ENCODE results near the gene SH3GL1. TPM values are rescaled to one million over a fixed set of nuclear protein-coding genes. Genes with fewer than 3 reads are reported as not detected.

SH3GL1 gene
- total RNA-seq, 1 donor from 2014 or later: 101 TPM

DNA sequence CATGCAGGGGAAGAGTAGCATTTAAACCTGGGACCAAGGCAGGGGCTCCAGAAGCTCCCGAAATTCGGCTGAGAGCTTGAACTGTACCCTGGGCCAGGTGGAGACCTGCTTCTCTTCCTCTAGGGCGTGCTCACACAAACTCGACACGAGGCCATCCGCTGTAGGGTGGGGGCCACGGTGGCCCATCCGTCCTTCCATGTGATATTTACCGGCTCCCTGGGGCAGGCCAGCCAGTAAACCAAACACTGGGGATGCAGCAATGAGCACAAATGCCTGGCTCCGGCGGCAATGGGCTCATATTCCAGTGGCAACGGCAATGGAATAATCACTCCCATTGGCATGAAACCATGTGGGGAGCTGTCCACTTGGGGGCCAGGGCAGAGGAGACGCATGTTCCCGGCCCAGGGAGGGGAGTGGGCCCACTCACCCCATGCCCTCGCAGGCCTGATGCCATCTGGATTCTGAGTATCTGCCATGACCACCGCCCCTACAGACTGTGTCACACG, 10.8 kb downstream of the SH3GL1 start:
- Mint-ChIP-seq H3K36me3 (ENCODE audit: low read depth, unreplicated experiment) (peaks cover 12% of the 10 kb centered on the region), H3K4me3 (ENCODE audit: unreplicated experiment) (no peak overlapping the region), H3K9me3 (ENCODE audit: unreplicated experiment) (no peaks in the 10 kb centered on the region), H3K27me3 (ENCODE audit: low read depth, unreplicated experiment) (no peaks in the 10 kb centered on the region), H3K4me1 (ENCODE audit: low read depth, unreplicated experiment) (peaks cover 60% of the 10 kb centered on the region), H3K27ac (ENCODE audit: unreplicated experiment) (no peak overlapping the region)
- Histone ChIP-seq H2AFZ (ENCODE audit: low read depth, low read length) (no peak overlapping the region), H3K9ac (ENCODE audit: low read length) (peak overlapping the region; percentile 66), H3K4me2 (ENCODE audit: low read length) (peak overlapping the region; percentile 86), H4K20me1 (ENCODE audit: insufficient read depth, low read length) (peaks cover 95% of the 10 kb centered on the region), H3K27ac (ENCODE audit: low read depth, low read length) (peak overlapping the region; percentile 35), H3K79me2 (ENCODE audit: insufficient read depth, low read length) (peaks cover 99% of the 10 kb centered on the region), H3K9me3 (ENCODE audit: insufficient read depth, low read depth, low read length) (no peaks in the 10 kb centered on the region), H3K27me3 (ENCODE audit: insufficient read depth, low read length) (no peaks in the 10 kb centered on the region), H3K4me3 (ENCODE audit: insufficient read depth, low read depth, low read length) (no peak overlapping the region), H3K36me3 (ENCODE audit: insufficient read depth, low read length) (no peaks in the 10 kb centered on the region), H3K4me1 (ENCODE audit: insufficient read depth, low read length) (peaks cover 47% of the 10 kb centered on the region)
- FAIRE-seq: no peak
- no peak for DNase-seq (ENCODE audit: low read depth)
- TF ChIP-seq EZH2 (IDR thresholded peaks at IDR 0.05; ENCODE audit: insufficient read depth, low read length): no peak
- TF ChIP-seq, protein P1, sequence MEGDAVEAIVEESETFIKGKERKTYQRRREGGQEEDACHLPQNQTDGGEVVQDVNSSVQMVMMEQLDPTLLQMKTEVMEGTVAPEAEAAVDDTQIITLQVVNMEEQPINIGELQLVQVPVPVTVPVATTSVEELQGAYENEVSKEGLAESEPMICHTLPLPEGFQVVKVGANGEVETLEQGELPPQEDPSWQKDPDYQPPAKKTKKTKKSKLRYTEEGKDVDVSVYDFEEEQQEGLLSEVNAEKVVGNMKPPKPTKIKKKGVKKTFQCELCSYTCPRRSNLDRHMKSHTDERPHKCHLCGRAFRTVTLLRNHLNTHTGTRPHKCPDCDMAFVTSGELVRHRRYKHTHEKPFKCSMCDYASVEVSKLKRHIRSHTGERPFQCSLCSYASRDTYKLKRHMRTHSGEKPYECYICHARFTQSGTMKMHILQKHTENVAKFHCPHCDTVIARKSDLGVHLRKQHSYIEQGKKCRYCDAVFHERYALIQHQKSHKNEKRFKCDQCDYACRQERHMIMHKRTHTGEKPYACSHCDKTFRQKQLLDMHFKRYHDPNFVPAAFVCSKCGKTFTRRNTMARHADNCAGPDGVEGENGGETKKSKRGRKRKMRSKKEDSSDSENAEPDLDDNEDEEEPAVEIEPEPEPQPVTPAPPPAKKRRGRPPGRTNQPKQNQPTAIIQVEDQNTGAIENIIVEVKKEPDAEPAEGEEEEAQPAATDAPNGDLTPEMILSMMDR (IDR thresholded peaks at IDR 0.05; ENCODE audit: insufficient read depth, low read depth, low read length): no peak

DNA sequence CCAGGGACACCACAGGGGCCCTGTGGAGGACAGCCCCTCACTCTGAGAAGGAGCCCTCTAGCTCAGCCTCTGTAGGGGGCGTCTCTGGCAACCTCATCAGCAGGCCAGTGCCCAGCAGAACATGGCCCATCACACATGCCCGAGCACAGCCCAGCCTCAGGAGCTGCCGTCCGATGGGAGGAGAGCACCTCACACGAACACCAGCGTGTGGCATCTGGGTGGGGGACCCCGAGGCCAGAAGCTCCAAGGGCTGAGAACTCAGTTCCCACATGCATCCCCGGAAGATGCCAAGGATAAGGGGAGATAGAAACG, 11.3 kb downstream of the SH3GL1 start:
- Histone ChIP-seq H3K36me3 (ENCODE audit: insufficient read depth, low read length) (no peaks in the 10 kb centered on the region), H3K4me3 (ENCODE audit: insufficient read depth, low read depth, low read length) (no peak overlapping the region), H3K27me3 (ENCODE audit: insufficient read depth, low read length) (no peaks in the 10 kb centered on the region), H3K9me3 (ENCODE audit: insufficient read depth, low read depth, low read length) (no peaks in the 10 kb centered on the region), H4K20me1 (ENCODE audit: insufficient read depth, low read length) (peaks cover 95% of the 10 kb centered on the region), H3K27ac (ENCODE audit: low read depth, low read length) (no peak overlapping the region), H3K79me2 (ENCODE audit: insufficient read depth, low read length) (peaks cover 99% of the 10 kb centered on the region), H3K4me2 (ENCODE audit: low read length) (no peak overlapping the region), H3K9ac (ENCODE audit: low read length) (no peak overlapping the region), H2AFZ (ENCODE audit: low read depth, low read length) (no peak overlapping the region), H3K4me1 (ENCODE audit: insufficient read depth, low read length) (peaks cover 42% of the 10 kb centered on the region)
- Mint-ChIP-seq H3K4me1 (ENCODE audit: low read depth, unreplicated experiment) (peaks cover 57% of the 10 kb centered on the region), H3K27ac (ENCODE audit: unreplicated experiment) (peak overlapping the region; percentile 8), H3K4me3 (ENCODE audit: unreplicated experiment) (no peak overlapping the region), H3K9me3 (ENCODE audit: unreplicated experiment) (no peaks in the 10 kb centered on the region), H3K36me3 (ENCODE audit: low read depth, unreplicated experiment) (peaks cover 8% of the 10 kb centered on the region), H3K27me3 (ENCODE audit: low read depth, unreplicated experiment) (no peaks in the 10 kb centered on the region)
- no peak for FAIRE-seq
- no peak for DNase-seq (ENCODE audit: low read depth)
- TF ChIP-seq, protein P1 (IDR thresholded peaks at IDR 0.05; ENCODE audit: insufficient read depth, low read depth, low read length): no peak
- no peak for TF ChIP-seq EZH2 (IDR thresholded peaks at IDR 0.05; ENCODE audit: insufficient read depth, low read length)

DNA sequence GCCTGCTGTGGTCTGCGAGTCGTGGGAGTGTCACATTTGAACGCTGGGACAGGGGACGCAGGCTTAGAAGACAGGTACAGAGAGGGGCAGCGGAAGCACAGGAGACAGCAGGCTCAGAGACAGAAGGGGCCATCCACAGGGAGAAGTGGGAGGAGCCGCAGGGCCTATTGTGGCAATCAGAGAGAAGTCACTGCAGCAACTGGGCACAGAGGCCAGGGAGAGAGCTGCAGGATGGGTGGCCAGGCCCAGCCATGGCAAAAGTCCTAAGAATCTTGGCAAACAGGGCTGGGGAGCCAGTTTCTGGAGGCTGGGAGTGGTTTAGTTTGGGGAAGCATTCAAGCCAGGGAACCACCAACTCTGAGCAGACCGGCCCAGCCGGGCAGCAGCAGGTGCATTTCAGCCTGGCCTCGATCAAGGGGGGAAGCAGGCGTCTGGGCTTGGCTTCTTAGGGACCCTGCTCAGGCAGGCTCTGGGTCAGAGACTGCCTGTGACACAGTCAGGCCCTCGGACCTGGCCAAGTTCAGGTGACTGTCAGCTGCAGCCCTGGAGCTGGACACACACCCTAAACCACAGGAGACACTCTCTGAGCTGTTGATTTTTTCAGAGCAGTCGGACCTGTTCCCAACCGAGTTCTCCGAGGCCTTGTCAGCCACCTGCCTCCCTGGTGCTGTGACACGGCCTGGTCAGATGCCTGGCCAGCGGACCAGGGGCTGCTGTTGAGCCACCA, 11.8 kb downstream of the SH3GL1 start:
- Histone ChIP-seq H3K9ac (ENCODE audit: low read length) (no peak overlapping the region), H2AFZ (ENCODE audit: low read depth, low read length) (no peak overlapping the region), H3K4me2 (ENCODE audit: low read length) (no peak overlapping the region), H3K9me3 (ENCODE audit: insufficient read depth, low read depth, low read length) (no peaks in the 10 kb centered on the region), H3K4me1 (ENCODE audit: insufficient read depth, low read length) (peaks cover 41% of the 10 kb centered on the region), H3K36me3 (ENCODE audit: insufficient read depth, low read length) (no peaks in the 10 kb centered on the region), H4K20me1 (ENCODE audit: insufficient read depth, low read length) (peaks cover 96% of the 10 kb centered on the region), H3K27ac (ENCODE audit: low read depth, low read length) (no peak overlapping the region), H3K79me2 (ENCODE audit: insufficient read depth, low read length) (peaks cover 99% of the 10 kb centered on the region), H3K4me3 (ENCODE audit: insufficient read depth, low read depth, low read length) (no peak overlapping the region), H3K27me3 (ENCODE audit: insufficient read depth, low read length) (no peaks in the 10 kb centered on the region)
- TF ChIP-seq, protein P1 (IDR thresholded peaks at IDR 0.05; ENCODE audit: insufficient read depth, low read depth, low read length): no peak
- TF ChIP-seq EZH2 (IDR thresholded peaks at IDR 0.05; ENCODE audit: insufficient read depth, low read length): no peak
- Mint-ChIP-seq H3K27me3 (ENCODE audit: low read depth, unreplicated experiment) (no peaks in the 10 kb centered on the region), H3K4me1 (ENCODE audit: low read depth, unreplicated experiment) (peaks cover 55% of the 10 kb centered on the region), H3K36me3 (ENCODE audit: low read depth, unreplicated experiment) (peaks cover 8% of the 10 kb centered on the region), H3K9me3 (ENCODE audit: unreplicated experiment) (no peaks in the 10 kb centered on the region), H3K27ac (ENCODE audit: unreplicated experiment) (no peak overlapping the region), H3K4me3 (ENCODE audit: unreplicated experiment) (no peak overlapping the region)
- DNase-seq (ENCODE audit: low read depth) (no peak), FAIRE-seq (no peak)
